A549 (cell line): Measurements from ENCODE around the gene ZNF322. TPM values are rescaled to one million over a fixed set of nuclear protein-coding genes. Genes with fewer than 3 reads are reported as not detected.
A peak's percentile ranks its signal among the peaks of the same experiment; 100 is the strongest.

Source experiments
- ATAC-seq, 2 experiments: fragments of 200-7000 bp in 1 of 2; fragments of >200 bp in 1 of 2; cut with Nextera tagmentation in 1 of 2; cut with Tn5 transposase in 1 of 2; 3 replicates each; pipeline versions ENCODE4 v1.8.0 to v1.9.1; 2018 to 2020; ENCODE audit warnings: mild to moderate bottlenecking in 1 of 2, moderate library complexity in 1 of 2
- CTCF ChIA-PET: fragments of 300-600 bp; sonication (Branson Sonifier 250); formaldehyde crosslinking; extraction: SDS; loops from one replicate; lab custom pipeline; 2021; ENCODE audit warnings: antibody characterized with exemption, inconsistent platforms; lab: Yijun Ruan, JAX
- POLR2A ChIA-PET: fragments of 350-600 bp; formaldehyde crosslinking; extraction: SDS; loops from one replicate; lab custom pipeline; 2021; ENCODE audit warnings: antibody characterized with exemption, inconsistent platforms; lab: Yijun Ruan, JAX
- DNase-seq, 2 experiments: peaks; one replicate each; pipeline versions ENCODE4 v3.0.0 to v3.0.0-alpha.2; 2011 to 2016; ENCODE audit warnings: low read depth in 1 of 2, low spot score in 1 of 2
- FAIRE-seq: peaks from 2 replicates; lab custom pipeline; 2011; peaks lifted over from hg19 to GRCh38; lab: Jason Lieb, UNC
- H3K27ac ChIP-seq, 2 experiments: fragments of >200 bp; sonication (Bioruptor Twin); formaldehyde crosslinking; 3 replicates each; pipeline ENCODE4 v1.5.1; 2016 to 2017
- H3K4me1 ChIP-seq: fragments of >200 bp; sonication (Bioruptor Twin); formaldehyde crosslinking; 3 replicates; pipeline ENCODE4 v1.6.1; 2016
- H3K4me2 ChIP-seq: fragments of >200 bp; sonication (Bioruptor Twin); formaldehyde crosslinking; 3 replicates; pipeline ENCODE4 v1.6.1; 2016
- H3K4me3 ChIP-seq: fragments of >200 bp; sonication (Bioruptor Twin); formaldehyde crosslinking; 3 replicates; pipeline ENCODE4 v1.5.1; 2016
- H3K9me3 ChIP-seq: fragments of >200 bp; sonication (Bioruptor Twin); formaldehyde crosslinking; 3 replicates; pipeline ENCODE4 v1.6.1; 2016
- ATOH8 ChIP-seq: fragments of 250-450 bp; sonication (Bioruptor Pico); IDR thresholded peaks from 2 replicates; pipeline ENCODE4 v1.5.0; 2020; ENCODE audit warnings: low read depth, mild to moderate bottlenecking, moderate library complexity
- BHLHE40 ChIP-seq: IDR thresholded peaks from 2 replicates; pipeline ENCODE4 v1.6.1; 2012; ENCODE audit warnings: low read depth, low read length, inconsistent platforms
- CEBPB ChIP-seq, 2 experiments: fragments of >200 bp in 1 of 2; sonication (Bioruptor Twin) in 1 of 2; formaldehyde crosslinking in 1 of 2; IDR thresholded peaks; 2 replicates each; pipeline ENCODE4 v1.6.1; 2012 to 2016
- CHD2 ChIP-seq: fragments of 150-350 bp; IDR thresholded peaks from 2 replicates; pipeline ENCODE4 v1.6.1; 2014; ENCODE audit warnings: low read length; ENCODE audit not compliant: partially characterized antibody
- CHD4 ChIP-seq: fragments of 200-600 bp; sonication (generic); IDR thresholded peaks from 2 replicates; pipeline ENCODE4 v1.6.1; 2016; ENCODE audit warnings: antibody characterized with exemption, mild to moderate bottlenecking, borderline replicate concordance
- CTCF ChIP-seq: fragments of >200 bp; sonication (Bioruptor Twin); formaldehyde crosslinking; IDR thresholded peaks from 3 replicates; pipeline ENCODE4 v1.5.1; 2016
- E2F6 ChIP-seq: IDR thresholded peaks from 2 replicates; pipeline ENCODE4 v1.6.1; 2012; ENCODE audit warnings: low read depth, borderline replicate concordance
- EHF ChIP-seq: fragments of 250-450 bp; sonication (Bioruptor Pico); IDR thresholded peaks from 2 replicates; pipeline ENCODE4 v1.5.0; 2020; ENCODE audit warnings: mild to moderate bottlenecking
- EP300 ChIP-seq, 2 experiments: fragments of >200 bp; sonication (Bioruptor Twin); formaldehyde crosslinking; IDR thresholded peaks; 2 replicates in 1 of 2; 3 replicates in 1 of 2; pipeline ENCODE4 v1.6.1; 2016 to 2017
- ESRRA ChIP-seq: fragments of 150-350 bp; IDR thresholded peaks from 2 replicates; pipeline ENCODE4 v1.6.1; 2014; ENCODE audit warnings: mild to moderate bottlenecking, low read length, borderline replicate concordance
- FOSB ChIP-seq: fragments of 250-450 bp; sonication (Bioruptor Pico); IDR thresholded peaks from 2 replicates; pipeline ENCODE4 v1.5.0; 2020; ENCODE audit warnings: mild to moderate bottlenecking, moderate library complexity
- FOSL2 ChIP-seq, 2 experiments: fragments of 450-650 bp in 1 of 2; fragments of >200 bp in 1 of 2; sonication (Bioruptor Twin) in 1 of 2; formaldehyde crosslinking; IDR thresholded peaks; 2 replicates each; pipeline versions ENCODE4 v1.5.0 to v1.6.1; 2016 to 2020; ENCODE audit warnings: mild to moderate bottlenecking in 1 of 2, moderate library complexity in 1 of 2
- GATA3 ChIP-seq: IDR thresholded peaks from 2 replicates; pipeline ENCODE4 v1.6.1; 2012; ENCODE audit warnings: borderline replicate concordance
- HDAC2 ChIP-seq: fragments of 200-600 bp; sonication (generic); IDR thresholded peaks from 2 replicates; pipeline ENCODE4 v1.6.1; 2016
- HOXB13 ChIP-seq: fragments of 250-450 bp; sonication (Bioruptor Pico); IDR thresholded peaks from 2 replicates; pipeline ENCODE4 v1.5.0; 2020; ENCODE audit warnings: low read depth, mild to moderate bottlenecking, moderate library complexity
- HOXB5 ChIP-seq: fragments of 250-450 bp; sonication (Bioruptor Pico); IDR thresholded peaks from 2 replicates; pipeline ENCODE4 v1.5.0; 2020; ENCODE audit warnings: mild to moderate bottlenecking, moderate library complexity
- JUN ChIP-seq, 2 experiments: fragments of >200 bp; sonication (Bioruptor Twin); formaldehyde crosslinking; IDR thresholded peaks; 2 replicates in 1 of 2; 3 replicates in 1 of 2; pipeline ENCODE4 v1.6.1; 2016 to 2017
- JUNB ChIP-seq: fragments of >200 bp; sonication (Bioruptor Twin); formaldehyde crosslinking; IDR thresholded peaks from 2 replicates; pipeline ENCODE4 v1.6.1; 2016
- KDM5A ChIP-seq: fragments of 200-600 bp; sonication (generic); IDR thresholded peaks from 2 replicates; pipeline ENCODE4 v1.6.1; 2016; ENCODE audit warnings: antibody characterized with exemption, mild to moderate bottlenecking
- MAFK ChIP-seq: fragments of 450-650 bp; IDR thresholded peaks from 2 replicates; pipeline ENCODE4 v1.6.1; 2014; ENCODE audit not compliant: partially characterized antibody
- MAZ ChIP-seq: fragments of 150-350 bp; IDR thresholded peaks from 2 replicates; pipeline ENCODE4 v1.6.1; 2014; ENCODE audit warnings: antibody characterized with exemption, low read depth, low read length, borderline replicate concordance
- NR3C1 ChIP-seq: fragments of >200 bp; sonication (Bioruptor Twin); formaldehyde crosslinking; IDR thresholded peaks from 3 replicates; pipeline ENCODE4 v1.6.1; 2017
- PHF8 ChIP-seq: fragments of 200-600 bp; sonication (generic); IDR thresholded peaks from 2 replicates; pipeline ENCODE4 v1.6.1; 2016; ENCODE audit warnings: low read depth, mild to moderate bottlenecking, antibody characterized with exemption, moderate library complexity, borderline replicate concordance
- POLR2A ChIP-seq: IDR thresholded peaks from 2 replicates; pipeline ENCODE4 v1.6.1; 2012; ENCODE audit warnings: mild to moderate bottlenecking, low read length
- POLR2AphosphoS2 ChIP-seq: conservative IDR thresholded peaks from 2 replicates; pipeline ENCODE4 v1.6.1; 2012; ENCODE audit warnings: low read length, improper control_type of control experiment, inconsistent platforms
- RARB ChIP-seq: fragments of 250-450 bp; sonication (Bioruptor Pico); IDR thresholded peaks from 2 replicates; pipeline ENCODE4 v1.8.0; 2021; ENCODE audit warnings: mild to moderate bottlenecking, moderate library complexity
- RCOR1 ChIP-seq: fragments of 150-350 bp; IDR thresholded peaks from 2 replicates; pipeline ENCODE4 v1.6.1; 2014; ENCODE audit warnings: antibody characterized with exemption, low read length, low read depth
- RNF2 ChIP-seq: fragments of 200-600 bp; sonication (generic); IDR thresholded peaks from 2 replicates; pipeline ENCODE4 v1.6.1; 2016; ENCODE audit warnings: low read depth, mild to moderate bottlenecking, antibody characterized with exemption, moderate library complexity, borderline replicate concordance
- SMC3 ChIP-seq: fragments of >200 bp; sonication (Bioruptor Twin); formaldehyde crosslinking; IDR thresholded peaks from 3 replicates; pipeline ENCODE4 v1.6.1; 2018; ENCODE audit warnings: inconsistent platforms
- SREBF2 ChIP-seq: fragments of 450-650 bp; IDR thresholded peaks from 2 replicates; pipeline ENCODE4 v1.6.1; 2014; ENCODE audit warnings: mild to moderate bottlenecking, moderate library complexity
- TFCP2L1 ChIP-seq: fragments of 250-450 bp; sonication (Bioruptor Pico); IDR thresholded peaks from 2 replicates; pipeline ENCODE4 v1.5.0; 2021; ENCODE audit warnings: mild to moderate bottlenecking
- TP53 ChIP-seq: fragments of 250-450 bp; sonication (Bioruptor Pico); IDR thresholded peaks from 2 replicates; pipeline ENCODE4 v1.5.0; 2021; ENCODE audit warnings: mild to moderate bottlenecking, moderate library complexity
- ZC3H11A ChIP-seq: fragments of 450-650 bp; IDR thresholded peaks from 2 replicates; pipeline ENCODE4 v1.6.1; 2014; ENCODE audit warnings: antibody characterized with exemption, mild to moderate bottlenecking
- ZFP36 ChIP-seq: fragments of 450-650 bp; IDR thresholded peaks from 2 replicates; pipeline ENCODE4 v1.6.1; 2014; ENCODE audit warnings: borderline replicate concordance; ENCODE audit not compliant: partially characterized antibody
- ZNF302 ChIP-seq: fragments of 250-450 bp; sonication (Bioruptor Pico); IDR thresholded peaks from 2 replicates; pipeline ENCODE4 v1.9.0; 2021; ENCODE audit warnings: inconsistent platforms, mild to moderate bottlenecking, moderate library complexity
- WGBS: methylation state at CpG from one replicate; pipeline ENCODE4 v1.1.6; 2017; ENCODE audit errors: missing lambda C conversion rate; 5-methylcytosine and 5-hydroxymethylcytosine counted together
- polyA minus RNA-seq: library from RNA; depleted of rRNA, polyadenylated mRNA; stranded (reverse); fragments of >200 nt; gene quantifications from 2 replicates; pipeline ENCODE4 v1.2.3, GENCODE V29; 2011; rRNA and poly(A)+ RNA removed
- polyA plus RNA-seq, 4 experiments: library from polyadenylated mRNA; depleted of rRNA in 3 of 4; stranded (reverse); fragments of >200 nt; fragmentation: RNase III in 1 of 4; extraction: RNeasy Plus Mini Kit Qiagen cat#74134 plus additional on column Dnase treatment in 1 of 4; gene quantifications; 2 replicates in 3 of 4; 3 replicates in 1 of 4; pipeline ENCODE4 v1.2.3, GENCODE V29; 2011 to 2017
- TF ChIP-seq, protein P1 (sequence below): fragments of >200 bp; sonication (Bioruptor Twin); formaldehyde crosslinking; IDR thresholded peaks from 3 replicates; pipeline ENCODE4 v1.6.1; 2016
- TF ChIP-seq, protein P2 (sequence below): fragments of 450-650 bp; IDR thresholded peaks from 2 replicates; pipeline ENCODE4 v1.6.1; 2014; ENCODE audit warnings: antibody characterized with exemption

Gene ZNF322
- polyA plus RNA-seq (2011; rRNA removed) (12.3 and 14.5 TPM in 2 replicates), polyA plus RNA-seq (2017; fragmentation: RNase III; extraction: RNeasy Plus Mini Kit Qiagen cat#74134 plus additional on column Dnase treatment) (5.6 to 6.1 TPM (median 6.0 TPM) in 3 replicates), polyA minus RNA-seq (6.0 and 6.9 TPM in 2 replicates)
- polyA plus RNA-seq (2012; cell fraction: cytosol; rRNA removed), result 1.1 and 2.4 TPM in 2 replicates
- 1.4 and 2.2 TPM in 2 replicates for polyA plus RNA-seq (2012; cell fraction: nucleus; rRNA removed)

- H3K4me2 ChIP-seq, result peak within 1 kb of the TSS; percentile 87
- DNase-seq (peak; percentile 86 to 90), FAIRE-seq (no peak), ATAC-seq (peak; percentile 97 to 100)
- H3K4me1 ChIP-seq, result 0 out of 3 replicates have a peak, but pooled peaks cover 3% of the 10 kb centered on the region
- 2% methylated on average over 20 of the region's 56 CpGs for WGBS
- POLR2A ChIA-PET, result no interaction called here
- peak within 1 kb of the TSS; percentile 65 for H3K4me3 ChIP-seq
- H3K9me3 ChIP-seq, result peaks cover 8% of the 10 kb centered on the region
- H3K27ac ChIP-seq, result peak within 1 kb of the TSS; percentile 85
- CTCF ChIA-PET, result no interaction called here
- TF ChIP-seq BHLHE40, result no peak
- TF ChIP-seq GATA3, result no peak
- no peak for TF ChIP-seq ZNF302 (CRISPR knock-in tag)
- TF ChIP-seq KDM5A, result 0 out of 2 replicates have a peak, but pooled peaks have one; percentile 25
- no peak for TF ChIP-seq EHF (CRISPR knock-in tag)
- TF ChIP-seq FOSB (CRISPR knock-in tag), result no peak
- TF ChIP-seq MAFK, result no peak
- TF ChIP-seq TP53 (CRISPR knock-in tag), result no peak
- TF ChIP-seq FOSL2 (IDR thresholded peaks at IDR 0.05), result no peak
- no peak for TF ChIP-seq FOSL2 (CRISPR knock-in tag; IDR thresholded peaks at IDR 0.05)
- TF ChIP-seq, protein P1, sequence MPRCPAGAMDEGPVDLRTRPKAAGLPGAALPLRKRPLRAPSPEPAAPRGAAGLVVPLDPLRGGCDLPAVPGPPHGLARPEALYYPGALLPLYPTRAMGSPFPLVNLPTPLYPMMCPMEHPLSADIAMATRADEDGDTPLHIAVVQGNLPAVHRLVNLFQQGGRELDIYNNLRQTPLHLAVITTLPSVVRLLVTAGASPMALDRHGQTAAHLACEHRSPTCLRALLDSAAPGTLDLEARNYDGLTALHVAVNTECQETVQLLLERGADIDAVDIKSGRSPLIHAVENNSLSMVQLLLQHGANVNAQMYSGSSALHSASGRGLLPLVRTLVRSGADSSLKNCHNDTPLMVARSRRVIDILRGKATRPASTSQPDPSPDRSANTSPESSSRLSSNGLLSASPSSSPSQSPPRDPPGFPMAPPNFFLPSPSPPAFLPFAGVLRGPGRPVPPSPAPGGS, result peak; percentile 51; the same call in 1 of the 3 replicates
- peak in 1 of 2 experiments; percentile 72; a peak in 2 of 5 replicates for TF ChIP-seq JUN (IDR thresholded peaks at IDR 0.05)
- no peak for TF ChIP-seq POLR2AphosphoS2
- no peak for TF ChIP-seq MAZ
- TF ChIP-seq CEBPB (IDR thresholded peaks at IDR 0.05), result no peak
- TF ChIP-seq E2F6, result no peak; the same call in 1 of the 2 replicates
- TF ChIP-seq PHF8, result peak; percentile 70
- no peak for TF ChIP-seq CHD4
- TF ChIP-seq HDAC2, result no peak
- no peak for TF ChIP-seq NR3C1
- TF ChIP-seq SMC3, result no peak
- no peak for TF ChIP-seq CTCF
- no peak for TF ChIP-seq EP300 (IDR thresholded peaks at IDR 0.05)
- TF ChIP-seq ESRRA, result no peak
- no peak for TF ChIP-seq TFCP2L1
- TF ChIP-seq HOXB13 (CRISPR knock-in tag), result no peak
- TF ChIP-seq RCOR1, result no peak
- TF ChIP-seq, protein P2, sequence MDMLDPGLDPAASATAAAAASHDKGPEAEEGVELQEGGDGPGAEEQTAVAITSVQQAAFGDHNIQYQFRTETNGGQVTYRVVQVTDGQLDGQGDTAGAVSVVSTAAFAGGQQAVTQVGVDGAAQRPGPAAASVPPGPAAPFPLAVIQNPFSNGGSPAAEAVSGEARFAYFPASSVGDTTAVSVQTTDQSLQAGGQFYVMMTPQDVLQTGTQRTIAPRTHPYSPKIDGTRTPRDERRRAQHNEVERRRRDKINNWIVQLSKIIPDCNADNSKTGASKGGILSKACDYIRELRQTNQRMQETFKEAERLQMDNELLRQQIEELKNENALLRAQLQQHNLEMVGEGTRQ, result peak; percentile 83
- no peak for TF ChIP-seq RNF2
- no peak for TF ChIP-seq RARB (CRISPR knock-in tag)
- no peak for TF ChIP-seq ZC3H11A
- no peak for TF ChIP-seq HOXB5
- peak; percentile 55 for TF ChIP-seq POLR2A
- TF ChIP-seq ZFP36, result no peak
- no peak for TF ChIP-seq JUNB
- TF ChIP-seq SREBF2, result no peak
- no peak for TF ChIP-seq CHD2
- no peak for TF ChIP-seq ATOH8 (CRISPR knock-in tag)
Measured at GRCh38 chr6:26659042-26659999, at the start of gene ZNF322. ZNF322 (minus strand) TSS chr6:26659746; CDS start chr6:26638553, 21,193 bp downstream.
